H1 (cell line): ENCODE data around the gene MBD3. TPM values are rescaled to one million over a fixed set of nuclear protein-coding genes. Genes with fewer than 3 reads are reported as not detected.
A peak's percentile ranks its signal among the peaks of the same experiment; 100 is the strongest.

ENCODE experiments used
- BCL11A ChIP-seq, 2 experiments: IDR thresholded peaks; one replicate each; pipeline ENCODE4 v1.6.1; 2011; ENCODE audit warnings: low read depth in 2 of 2, low read length in 2 of 2, mild to moderate bottlenecking in 2 of 2
- CBX8 ChIP-seq: fragments of 300-800, 300-1000 bp; sonication (generic); IDR thresholded peaks from 2 replicates; pipeline ENCODE4 v1.7.1; 2016; ENCODE audit warnings: low read depth, low read length, borderline replicate concordance
- CHD7 ChIP-seq: fragments of 300-600 bp; sonication (generic); IDR thresholded peaks from 2 replicates; pipeline ENCODE4 v1.7.1; 2012; ENCODE audit warnings: low read length, moderate library complexity, mild to moderate bottlenecking, inconsistent platforms; ENCODE audit not compliant: insufficient replicate concordance
- CREB1 ChIP-seq: IDR thresholded peaks from 2 replicates; pipeline ENCODE4 v1.6.1; 2012; ENCODE audit warnings: inconsistent platforms
- CTBP2 ChIP-seq: IDR thresholded peaks from 2 replicates; pipeline ENCODE4 v1.7.0; 2011; ENCODE audit warnings: borderline replicate concordance, mild to moderate bottlenecking, moderate library complexity, mixed read lengths, low read length; ENCODE audit not compliant: insufficient read depth, insufficient read length
- GABPA ChIP-seq: IDR thresholded peaks from 2 replicates; pipeline ENCODE4 v1.6.1; 2011; ENCODE audit warnings: mild to moderate bottlenecking, low read length, moderate library complexity, borderline replicate concordance; ENCODE audit not compliant: insufficient read depth
- JUN ChIP-seq: IDR thresholded peaks from 2 replicates; pipeline ENCODE4 v1.6.1; 2011; ENCODE audit warnings: low read depth, mild to moderate bottlenecking, improper control_type of control experiment, low read length
- SIN3A ChIP-seq, 2 experiments: IDR thresholded peaks in 1 of 2; conservative IDR thresholded peaks in 1 of 2; 2 replicates each; pipeline ENCODE4 v1.6.1; 2011 to 2012; ENCODE audit warnings: low read length in 2 of 2, improper control_type of control experiment in 1 of 2, low read depth in 1 of 2, mild to moderate bottlenecking in 1 of 2
- SP2 ChIP-seq: IDR thresholded peaks from 2 replicates; pipeline ENCODE4 v1.6.1; 2012; ENCODE audit warnings: mild to moderate bottlenecking, low read length, inconsistent platforms
- SP4 ChIP-seq: IDR thresholded peaks from 2 replicates; pipeline ENCODE4 v1.6.1; 2012; ENCODE audit warnings: low read length, inconsistent platforms
- TEAD4 ChIP-seq: IDR thresholded peaks from 2 replicates; pipeline ENCODE4 v1.6.1; 2012; ENCODE audit warnings: low read depth, low read length, inconsistent platforms, mixed read lengths
- polyA plus RNA-seq, 7 experiments: library from polyadenylated mRNA; depleted of rRNA in 3 of 7; stranded (reverse) in 5 of 7; unstranded in 2 of 7; fragments of >200 nt in 5 of 7; fragments of 200-250 nt in 2 of 7; gene quantifications; 1 replicate in 5 of 7; 2 replicates in 1 of 7; 4 replicates in 1 of 7; pipeline versions ENCODE4 v1.2.1 to v1.2.3, GENCODE V29; 2011 to 2013; ENCODE audit warnings: missing spikeins in 2 of 7, mixed read lengths in 2 of 7
- total RNA-seq: library from RNA; stranded (reverse); fragmentation: NEBNext Ultra II Directional; extraction: Animal tissue kit (Norgen Biotek cat#: 25700); gene quantifications from 2 replicates; pipeline ENCODE4 v1.2.1, GENCODE V29; 2021

The MBD3 gene
- total and polyA plus RNA-seq, 2 of the 8 experiments (the other 6 are each of a cell fraction or from before 2014, with no cell fraction given) = 88.2 to 110 TPM

DNA sequence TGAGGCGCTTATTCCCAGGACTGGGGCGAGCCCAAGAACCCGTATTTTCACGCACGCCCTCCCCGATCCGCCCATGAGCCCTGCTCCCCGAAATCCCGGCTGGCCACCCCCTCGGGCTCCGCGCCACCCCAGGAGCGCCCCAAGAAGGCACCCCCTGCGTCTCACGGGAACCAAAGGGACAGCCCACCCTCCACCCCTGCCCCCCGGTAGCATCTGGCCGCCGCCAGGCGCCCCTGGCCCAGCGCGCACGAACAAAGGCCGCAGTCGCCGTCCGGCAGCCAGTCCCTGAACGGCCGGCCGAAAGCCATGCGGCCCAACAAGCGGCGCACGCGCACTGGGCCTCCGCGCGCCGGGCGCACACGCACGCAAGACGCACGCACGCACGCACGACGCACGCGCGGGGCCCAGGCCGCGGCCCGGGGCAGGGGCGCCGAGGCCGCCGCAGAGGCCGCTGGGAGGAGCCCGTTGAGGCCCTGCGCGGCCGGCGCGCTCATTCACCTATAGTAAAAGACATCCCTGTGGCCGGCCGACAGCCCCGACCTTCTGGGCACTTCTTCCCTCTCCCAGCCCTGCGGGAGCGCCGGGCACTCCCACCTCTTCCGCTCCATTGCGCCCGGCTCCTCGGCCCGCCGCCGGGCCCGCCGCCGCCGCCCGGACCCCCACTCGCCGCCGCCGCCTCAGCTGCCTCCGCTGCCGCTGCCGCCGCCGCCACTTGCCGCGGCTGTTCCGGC is 476 bp downstream of the MBD3 start (continued):
- TF ChIP-seq TEAD4 (no peak), SP2 (no peak), JUN (no peak), SP4 (peak; percentile 61; the same call in 1 of the 2 replicates), GABPA (no peak), CREB1 (peak; percentile 9; the same call in 1 of the 2 replicates), CTBP2 (no peak), BCL11A (IDR thresholded peaks at IDR 0.05; ENCODE audit: low read depth in 2 of 2, low read length in 2 of 2) (no peak), CBX8 (no peak), CHD7 (no peak), SIN3A (conservative IDR thresholded peaks at IDR 0.05 in 1 of 2, IDR thresholded peaks at IDR 0.05 in 1 of 2; ENCODE audit: low read depth in 1 of 2, low read length in 2 of 2) (no peak; a peak in 2 of 4 replicates)
